GM12875 (cell line): ENCODE measurements around the gene KCNK2.
A peak's percentile ranks its signal among the peaks of the same experiment; 100 is the strongest.

Source experiments
- H3K4me3 ChIP-seq: one replicate; pipeline ENCODE4 v1.5.1; 2011; ENCODE audit warnings: low read depth, low read length, control low read depth
- CTCF ChIP-seq: IDR thresholded peaks from 2 replicates; pipeline ENCODE4 v1.5.1; 2011; ENCODE audit warnings: low read depth, mild to moderate bottlenecking, control low read depth, inconsistent platforms, low read length, moderate library complexity, borderline replicate concordance; ENCODE audit not compliant: insufficient read depth

KCNK2 gene

GRCh38 chr1:215132156-215132555 is 49.6 kb downstream of the KCNK2 start:
- no peak overlapping the region for H3K4me3 ChIP-seq
- TF ChIP-seq CTCF, result no peak

GRCh38 chr1:215133532-215133931 is 51.0 kb downstream of the KCNK2 start:
- no peak for TF ChIP-seq CTCF
- H3K4me3 ChIP-seq, result no peak overlapping the region

- no peak for TF ChIP-seq CTCF
Measured at GRCh38 chr1:215137985-215138384, 55.4 kb downstream of the KCNK2 start.

GRCh38 chr1:215140135-215140534 is 57.6 kb downstream of the KCNK2 start:
- no peak overlapping the region for H3K4me3 ChIP-seq
- no peak for TF ChIP-seq CTCF

More at GRCh38 chr1:215137985-215138384, 55.4 kb downstream of the KCNK2 start:
- H3K4me3 ChIP-seq, result no peak overlapping the region

GRCh38 chr1:215141460-215141859 is 58.9 kb downstream of the KCNK2 start:
- no peak for TF ChIP-seq CTCF

GRCh38 chr1:215143497-215143896 is 61.0 kb downstream of the KCNK2 start:
- H3K4me3 ChIP-seq, result no peak overlapping the region
- TF ChIP-seq CTCF, result no peak

More at GRCh38 chr1:215141460-215141859, 58.9 kb downstream of the KCNK2 start:
- H3K4me3 ChIP-seq, result no peak overlapping the region

GRCh38 chr1:215146240-215146975 is 63.9 kb downstream of the KCNK2 start:
- no peak overlapping the region for H3K4me3 ChIP-seq
- TF ChIP-seq CTCF, result peak; percentile 11; the same call in 1 of the 2 replicates
